ENCODE data around the gene DDX20.

Gene DDX20

DNA sequence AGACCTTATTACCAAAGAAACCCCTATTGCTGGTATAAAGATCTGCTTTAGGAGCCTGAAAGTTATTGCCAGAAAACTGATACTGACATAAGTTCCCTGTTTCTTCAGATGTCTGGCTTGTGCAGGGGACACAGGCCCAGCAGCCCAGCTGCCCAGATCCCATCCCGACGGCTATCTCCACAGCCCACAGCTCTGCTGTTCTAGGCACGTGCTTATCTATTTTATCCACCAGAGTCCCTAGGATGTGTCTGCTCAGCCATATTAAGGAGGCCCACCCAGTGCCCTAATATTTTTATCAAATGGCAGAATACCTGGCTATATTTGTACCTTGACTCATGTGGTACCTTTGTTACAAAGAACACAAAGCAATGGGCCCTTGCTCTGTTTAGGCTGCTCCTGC lies 58.9 kb downstream of the DDX20 start:
- H3K36me3 ChIP-seq (ENCODE audit: insufficient read depth, low read length): no peaks in the 10 kb centered on the region
- H3K9me2 ChIP-seq (ENCODE audit: low read depth, low read length): no peaks in the 10 kb centered on the region
- no peak overlapping the region for H3K9ac ChIP-seq (ENCODE audit: low read length)
- no peaks in the 10 kb centered on the region for H3K4me1 ChIP-seq (ENCODE audit: insufficient read depth, low read length, severe bottlenecking)
- no peaks in the 10 kb centered on the region for H3K79me2 ChIP-seq (ENCODE audit: insufficient read depth, low read length)
- H3K4me3 ChIP-seq (ENCODE audit: low read depth, low read length, poor library complexity, severe bottlenecking): no peak overlapping the region
- H3K9me3 ChIP-seq (ENCODE audit: low read length): no peaks in the 10 kb centered on the region
- H3K27ac ChIP-seq (ENCODE audit: low read depth, low read length, poor library complexity, severe bottlenecking): no peak overlapping the region
- H3K4me2 ChIP-seq (ENCODE audit: low read length): no peak overlapping the region
- H4K20me1 ChIP-seq (ENCODE audit: insufficient read depth, low read length): no peaks in the 10 kb centered on the region
- H2AFZ ChIP-seq (ENCODE audit: low read length): no peak overlapping the region
- no peaks in the 10 kb centered on the region for H3F3A ChIP-seq (ENCODE audit: insufficient read depth, low read length)
- H3K27me3 ChIP-seq (ENCODE audit: insufficient read depth, low read length): no peaks in the 10 kb centered on the region; the same call in 1 of the 2 replicates
- TF ChIP-seq, protein P1, sequence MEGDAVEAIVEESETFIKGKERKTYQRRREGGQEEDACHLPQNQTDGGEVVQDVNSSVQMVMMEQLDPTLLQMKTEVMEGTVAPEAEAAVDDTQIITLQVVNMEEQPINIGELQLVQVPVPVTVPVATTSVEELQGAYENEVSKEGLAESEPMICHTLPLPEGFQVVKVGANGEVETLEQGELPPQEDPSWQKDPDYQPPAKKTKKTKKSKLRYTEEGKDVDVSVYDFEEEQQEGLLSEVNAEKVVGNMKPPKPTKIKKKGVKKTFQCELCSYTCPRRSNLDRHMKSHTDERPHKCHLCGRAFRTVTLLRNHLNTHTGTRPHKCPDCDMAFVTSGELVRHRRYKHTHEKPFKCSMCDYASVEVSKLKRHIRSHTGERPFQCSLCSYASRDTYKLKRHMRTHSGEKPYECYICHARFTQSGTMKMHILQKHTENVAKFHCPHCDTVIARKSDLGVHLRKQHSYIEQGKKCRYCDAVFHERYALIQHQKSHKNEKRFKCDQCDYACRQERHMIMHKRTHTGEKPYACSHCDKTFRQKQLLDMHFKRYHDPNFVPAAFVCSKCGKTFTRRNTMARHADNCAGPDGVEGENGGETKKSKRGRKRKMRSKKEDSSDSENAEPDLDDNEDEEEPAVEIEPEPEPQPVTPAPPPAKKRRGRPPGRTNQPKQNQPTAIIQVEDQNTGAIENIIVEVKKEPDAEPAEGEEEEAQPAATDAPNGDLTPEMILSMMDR (IDR thresholded peaks at IDR 0.05; ENCODE audit: low read length): no peak
- TF ChIP-seq EZH2 (IDR thresholded peaks at IDR 0.05; ENCODE audit: borderline replicate concordance, low read length): no peak
